Neural crest cell (in vitro differentiated cells): Measurements from ENCODE around the gene ATRNL1. TPM values are rescaled to one million over a fixed set of nuclear protein-coding genes. Genes with fewer than 3 reads are reported as not detected.
"Not testable (repeated sequence)": the region's sequence is repeated elsewhere in the genome, so short reads cannot be mapped to it uniquely, and the experiment has no call there.

ENCODE experiments used
- DNase-seq: peaks from one replicate; pipeline ENCODE4 v3.0.0; 2021; ENCODE audit warnings: low read depth, mixed read lengths, low spot score
- H3K27ac Mint-ChIP-seq: one replicate; pipeline ENCODE4 v1.8.0; 2021; ENCODE audit warnings: mild to moderate bottlenecking, mixed read lengths; ENCODE audit not compliant: unreplicated experiment
- H3K27me3 Mint-ChIP-seq: 2 replicates; pipeline ENCODE4 v1.8.0; 2021; ENCODE audit warnings: low read depth, mild to moderate bottlenecking, mixed read lengths
- H3K36me3 Mint-ChIP-seq: 2 replicates; pipeline ENCODE4 v1.8.0; 2021; ENCODE audit warnings: low read depth, mild to moderate bottlenecking, mixed read lengths
- H3K4me1 Mint-ChIP-seq: 2 replicates; pipeline ENCODE4 v1.8.0; 2021; ENCODE audit warnings: mixed read lengths
- H3K4me3 Mint-ChIP-seq: one replicate; pipeline ENCODE4 v1.8.0; 2021; ENCODE audit warnings: mild to moderate bottlenecking, mixed read lengths
- H3K9me3 Mint-ChIP-seq: 2 replicates; pipeline ENCODE4 v1.8.0; 2021; ENCODE audit warnings: mixed read lengths
- CTCF ChIP-seq: fragments of 200-600 bp; sonication (generic); conservative IDR thresholded peaks from 2 replicates; pipeline ENCODE4 v1.5.0; 2021; ENCODE audit warnings: antibody characterized with exemption, mild to moderate bottlenecking
- total RNA-seq: library from RNA; stranded (reverse); gene quantifications from 2 replicates; pipeline ENCODE4 v1.2.1, GENCODE V29; 2021

Gene ATRNL1
- total RNA-seq, 1 donor from 2014 or later, result 46.9 TPM

- no peak for DNase-seq
- H3K9me3 Mint-ChIP-seq, result peaks cover under 1% of the 10 kb centered on the region
- TF ChIP-seq CTCF, result no peak
- peaks cover 48% of the 10 kb centered on the region for H3K4me1 Mint-ChIP-seq
- H3K36me3 Mint-ChIP-seq, result peaks cover 4% of the 10 kb centered on the region
- H3K27me3 Mint-ChIP-seq, result peaks cover 7% of the 10 kb centered on the region
- no peak overlapping the region for H3K27ac Mint-ChIP-seq
- peak overlapping the region; percentile 64 for H3K4me3 Mint-ChIP-seq
These were observed 2.6 kb downstream of the ATRNL1 start for GRCh38 chr10:115095758-115096157.

GRCh38 chr10:115103700-115104099, 10.5 kb downstream of the ATRNL1 start:
- H3K4me3 Mint-ChIP-seq, result no peak overlapping the region
- no peak for DNase-seq
- H3K9me3 Mint-ChIP-seq, result peaks cover 32% of the 10 kb centered on the region
- TF ChIP-seq CTCF, result no peak
- H3K36me3 Mint-ChIP-seq, result peaks cover 58% of the 10 kb centered on the region
- H3K27ac Mint-ChIP-seq, result no peak overlapping the region
- no peaks in the 10 kb centered on the region for H3K27me3 Mint-ChIP-seq
- peaks cover 10% of the 10 kb centered on the region for H3K4me1 Mint-ChIP-seq

GRCh38 chr10:115105411-115105810, 12.2 kb downstream of the ATRNL1 start:
- not testable (repeated sequence) for H3K4me1 Mint-ChIP-seq, DNase-seq, H3K4me3 Mint-ChIP-seq, H3K27ac Mint-ChIP-seq, H3K27me3 Mint-ChIP-seq
- Mint-ChIP-seq H3K36me3 (peaks cover 60% of the 10 kb centered on the region), H3K9me3 (peaks cover 32% of the 10 kb centered on the region)

GRCh38 chr10:115107830-115108229, 14.7 kb downstream of the ATRNL1 start:
- Mint-ChIP-seq H3K36me3 (peaks cover 57% of the 10 kb centered on the region), H3K9me3 (peaks cover 30% of the 10 kb centered on the region), H3K27me3 (no peaks in the 10 kb centered on the region), H3K27ac (no peak overlapping the region), H3K4me1 (no peaks in the 10 kb centered on the region), H3K4me3 (no peak overlapping the region)
- TF ChIP-seq CTCF, result no peak
- DNase-seq, result no peak

GRCh38 chr10:115117301-115117700, 24.1 kb downstream of the ATRNL1 start:
- Mint-ChIP-seq H3K27ac (no peak overlapping the region), H3K4me1 (peaks cover 10% of the 10 kb centered on the region), H3K9me3 (peaks cover 12% of the 10 kb centered on the region), H3K27me3 (no peaks in the 10 kb centered on the region), H3K36me3 (peaks cover 12% of the 10 kb centered on the region), H3K4me3 (no peak overlapping the region)
- no peak for DNase-seq
- no peak for TF ChIP-seq CTCF

GRCh38 chr10:115118346-115118745, 25.2 kb downstream of the ATRNL1 start:
- DNase-seq, result no peak
- no peaks in the 10 kb centered on the region for H3K27me3 Mint-ChIP-seq
- H3K36me3 Mint-ChIP-seq, result peaks cover 6% of the 10 kb centered on the region
- H3K4me1 Mint-ChIP-seq, result peaks cover 10% of the 10 kb centered on the region
- H3K4me3 Mint-ChIP-seq, result no peak overlapping the region
- H3K9me3 Mint-ChIP-seq, result peaks cover 6% of the 10 kb centered on the region
- no peak for TF ChIP-seq CTCF
- no peak overlapping the region for H3K27ac Mint-ChIP-seq
